Caco-2 (cell line): ENCODE data around the gene ABI3BP. TPM values are rescaled to one million over a fixed set of nuclear protein-coding genes. Genes with fewer than 3 reads are reported as not detected.

Experiments
- BruUV-seq: library from RNA; stranded (reverse); fragments of 400-500 nt; replicated peaks from 2 replicates; lab custom pipeline; 2021; lab: Mats Ljungman, UMichigan
- CTCF ChIA-PET: fragments of 300-600 bp; sonication (Branson Sonifier 250); formaldehyde crosslinking; loops from one replicate; lab custom pipeline; 2022; ENCODE audit warnings: antibody characterized with exemption; lab: Charles Lee
- POLR2A ChIA-PET: fragments of 300-600 bp; sonication (Branson Sonifier 250); formaldehyde crosslinking; loops from one replicate; lab custom pipeline; 2022; ENCODE audit warnings: antibody characterized with exemption; lab: Charles Lee
- DNase-seq, 2 experiments: peaks; one replicate each; pipeline versions ENCODE4 v3.0.0 to v3.0.0-alpha.2; 2020 to 2022
- H3K27me3 ChIP-seq: replicated peaks from 2 replicates; pipeline ENCODE4 v1.6.0; 2011; ENCODE audit warnings: low read length; ENCODE audit not compliant: control insufficient read depth, insufficient read depth
- H3K36me3 ChIP-seq: 2 replicates; pipeline ENCODE4 v1.5.1; 2011; ENCODE audit warnings: low read length; ENCODE audit not compliant: control insufficient read depth, insufficient read depth
- H3K4me1 ChIP-seq: fragments of 250-450 bp; sonication (Bioruptor Pico); 2 replicates; pipeline ENCODE4 v1.5.1; 2020; ENCODE audit warnings: mild to moderate bottlenecking
- H3K4me3 ChIP-seq: 2 replicates; pipeline ENCODE4 v1.5.1; 2011; ENCODE audit warnings: low read depth, mild to moderate bottlenecking, control low read depth, low read length
- H3K9me3 ChIP-seq: fragments of 250-450 bp; sonication (Bioruptor Pico); 2 replicates; pipeline ENCODE4 v1.5.1; 2020; ENCODE audit warnings: mild to moderate bottlenecking, moderate library complexity
- H3K27ac Mint-ChIP-seq: one replicate; pipeline ENCODE4 v1.8.0; 2022; ENCODE audit warnings: mixed read lengths; ENCODE audit not compliant: unreplicated experiment
- H3K27me3 Mint-ChIP-seq: one replicate; pipeline ENCODE4 v1.8.0; 2022; ENCODE audit warnings: mixed read lengths; ENCODE audit not compliant: insufficient read depth, unreplicated experiment
- H3K36me3 Mint-ChIP-seq: one replicate; pipeline ENCODE4 v1.8.0; 2022; ENCODE audit warnings: mild to moderate bottlenecking, mixed read lengths; ENCODE audit not compliant: insufficient read depth, unreplicated experiment
- H3K4me1 Mint-ChIP-seq: one replicate; pipeline ENCODE4 v1.8.0; 2022; ENCODE audit warnings: low read depth, mixed read lengths; ENCODE audit not compliant: unreplicated experiment
- H3K4me3 Mint-ChIP-seq: one replicate; pipeline ENCODE4 v1.8.0; 2022; ENCODE audit warnings: mild to moderate bottlenecking, moderate library complexity, mixed read lengths; ENCODE audit not compliant: unreplicated experiment
- H3K9me3 Mint-ChIP-seq: one replicate; pipeline ENCODE4 v1.8.0; 2022; ENCODE audit warnings: mixed read lengths; ENCODE audit not compliant: unreplicated experiment
- CTCF ChIP-seq, 2 experiments: fragments of 200-600 bp in 1 of 2; IDR thresholded peaks; 1 replicate in 1 of 2; 2 replicates in 1 of 2; pipeline versions ENCODE4 v1.5.1 to v1.8.0; 2011 to 2022; ENCODE audit warnings: antibody characterized with exemption in 1 of 2, control low read depth in 1 of 2, inconsistent platforms in 1 of 2, low read depth in 1 of 2, low read length in 1 of 2, mild to moderate bottlenecking in 1 of 2, moderate library complexity in 1 of 2; ENCODE audit not compliant: insufficient read depth in 1 of 2, severe bottlenecking in 1 of 2, unreplicated experiment in 1 of 2
- intact Hi-C: fragments of 100-400 bp; cut with micrococcal nuclease; formaldehyde crosslinking; loops from one replicate; pipeline ENCODE4 v1.10.0; 2022; ENCODE audit not compliant: unreplicated experiment
- total RNA-seq: library from RNA; stranded (reverse); gene quantifications from 2 replicates; pipeline ENCODE4 v1.2.3, GENCODE V29; 2022

ABI3BP gene
- total RNA-seq, 1 experiment from 2014 or later = not detected

- no peak for DNase-seq
- CTCF ChIA-PET = interaction anchor here (0.9 kb wide), 1 partner anchor 315 kb away, joined by 3 read pairs; no protein-coding TSS in a partner anchor
- no peak overlapping the region for H3K27ac Mint-ChIP-seq
- H3K4me3 ChIP-seq = no peak overlapping the region
- H3K27me3 Mint-ChIP-seq = peaks cover 5% of the 10 kb centered on the region
- no TSS peak for BruUV-seq
- H3K9me3 ChIP-seq = no peaks in the 10 kb centered on the region
- H3K36me3 Mint-ChIP-seq = no peaks in the 10 kb centered on the region
- no peak for TF ChIP-seq CTCF (IDR thresholded peaks at IDR 0.05; ENCODE audit: insufficient read depth in 1 of 2, low read depth in 1 of 2, low read length in 1 of 2, severe bottlenecking in 1 of 2, unreplicated experiment in 1 of 2)
- no peaks in the 10 kb centered on the region for H3K4me1 ChIP-seq
- no peaks in the 10 kb centered on the region for H3K9me3 Mint-ChIP-seq
- intact Hi-C loops = no loop called here
- H3K4me3 Mint-ChIP-seq = no peak overlapping the region
- H3K4me1 Mint-ChIP-seq = no peaks in the 10 kb centered on the region
- POLR2A ChIA-PET = no interaction called here
- no peaks in the 10 kb centered on the region for H3K27me3 ChIP-seq
- no peaks in the 10 kb centered on the region for H3K36me3 ChIP-seq
Measured at GRCh38 chr3:100777271-100777670, 215.9 kb downstream of the ABI3BP start.

GRCh38 chr3:100776746-100777145, 216.5 kb downstream of the ABI3BP start:
- no TSS peak for BruUV-seq
- CTCF ChIA-PET = interaction anchor here (0.5 to 0.9 kb wide), 2 partner anchors 284 to 314 kb away, joined by 3 read pairs; no protein-coding TSS in a partner anchor

GRCh38 chr3:100776097-100776729, 217.0 kb downstream of the ABI3BP start:
- Mint-ChIP-seq H3K4me3 (no peak overlapping the region), H3K27me3 (peaks cover 5% of the 10 kb centered on the region), H3K27ac (no peak overlapping the region), H3K4me1 (no peaks in the 10 kb centered on the region), H3K36me3 (no peaks in the 10 kb centered on the region), H3K9me3 (no peaks in the 10 kb centered on the region)
- Histone ChIP-seq H3K27me3 (no peaks in the 10 kb centered on the region), H3K4me1 (no peaks in the 10 kb centered on the region), H3K9me3 (no peaks in the 10 kb centered on the region), H3K36me3 (no peaks in the 10 kb centered on the region), H3K4me3 (no peak overlapping the region)
- no peak for TF ChIP-seq CTCF (IDR thresholded peaks at IDR 0.05; ENCODE audit: insufficient read depth in 1 of 2, low read depth in 1 of 2, low read length in 1 of 2, severe bottlenecking in 1 of 2, unreplicated experiment in 1 of 2)
- intact Hi-C loops = no loop called here
- POLR2A ChIA-PET = no interaction called here
- no peak for DNase-seq
- CTCF ChIA-PET = interaction anchor here (0.5 kb wide), 1 partner anchor 283 kb away, joined by 3 read pairs; no protein-coding TSS in a partner anchor
- no TSS peak for BruUV-seq

More at GRCh38 chr3:100776746-100777145, 216.5 kb downstream of the ABI3BP start:
- no peak overlapping the region for H3K4me3 ChIP-seq
- Mint-ChIP-seq H3K36me3 (no peaks in the 10 kb centered on the region), H3K9me3 (no peaks in the 10 kb centered on the region), H3K4me3 (no peak overlapping the region), H3K27me3 (peaks cover 5% of the 10 kb centered on the region), H3K4me1 (no peaks in the 10 kb centered on the region), H3K27ac (no peak overlapping the region)
- no peak for DNase-seq
- TF ChIP-seq CTCF (IDR thresholded peaks at IDR 0.05; ENCODE audit: insufficient read depth in 1 of 2, low read depth in 1 of 2, low read length in 1 of 2, severe bottlenecking in 1 of 2, unreplicated experiment in 1 of 2) = no peak
- no peaks in the 10 kb centered on the region for H3K36me3 ChIP-seq
- no peaks in the 10 kb centered on the region for H3K4me1 ChIP-seq
- intact Hi-C loops = no loop called here
- no peaks in the 10 kb centered on the region for H3K27me3 ChIP-seq
- H3K9me3 ChIP-seq = no peaks in the 10 kb centered on the region
- POLR2A ChIA-PET = no interaction called here
